ENCODE results near the gene MNAT1. TPM values are rescaled to one million over a fixed set of nuclear protein-coding genes. Genes with fewer than 3 reads are reported as not detected.

The MNAT1 gene
- total RNA-seq, 1 experiment from 2014 or later: 95.7 TPM

DNA sequence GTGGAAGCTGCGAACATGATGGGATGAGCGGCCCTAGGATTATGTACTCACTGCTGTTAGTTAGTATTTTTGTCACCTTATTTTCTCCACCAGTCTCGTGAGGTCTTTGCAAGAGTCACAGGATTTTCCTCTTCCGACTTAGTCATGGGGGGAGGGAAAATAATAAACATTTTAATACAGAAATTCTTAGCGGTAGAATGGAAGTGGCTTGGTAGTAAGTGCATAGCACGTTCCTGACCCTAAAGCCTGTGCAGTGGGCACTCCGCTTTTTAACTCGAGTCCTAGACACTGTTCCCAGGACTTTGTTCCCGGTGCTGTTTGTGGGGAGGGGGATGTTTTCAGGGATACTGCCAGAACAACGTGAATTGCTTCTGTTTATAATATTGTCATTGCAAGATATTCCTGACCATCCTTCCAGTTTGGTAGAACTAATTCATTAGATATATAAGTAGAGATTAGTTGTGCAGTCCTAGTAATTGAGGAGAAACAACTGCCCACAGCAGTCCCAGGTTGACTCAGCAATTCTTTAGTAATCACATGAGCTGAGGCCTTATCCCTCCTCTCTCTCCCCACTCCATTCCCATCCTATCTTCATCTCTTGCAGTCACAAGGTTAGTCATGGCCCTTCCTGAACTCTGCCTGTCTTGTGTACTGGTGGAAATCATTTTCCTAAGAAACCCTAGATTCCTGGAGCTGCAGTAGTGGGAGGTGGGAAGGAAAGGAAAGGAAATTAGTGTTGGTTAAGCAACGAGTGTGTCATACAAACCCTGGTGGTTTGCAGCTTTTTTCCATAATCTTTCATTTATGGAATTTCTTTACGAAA is 247.3 kb downstream of the MNAT1 start:
- Histone ChIP-seq H3K4me3 (ENCODE audit: low read length) (peak overlapping the region; percentile 93), H3F3A (ENCODE audit: low read length, unreplicated experiment) (no peaks in the 10 kb centered on the region), H3K79me2 (ENCODE audit: low read length) (peaks cover 70% of the 10 kb centered on the region), H3K9me2 (replicated peaks; ENCODE audit: low read length) (no peaks in the 10 kb centered on the region), H3K9me3 (ENCODE audit: low read length) (no peaks in the 10 kb centered on the region), H2AFZ (ENCODE audit: low read length) (peak overlapping the region; percentile 97), H3K4me1 (ENCODE audit: insufficient read depth, low read length) (peaks cover 57% of the 10 kb centered on the region), H3K27ac (ENCODE audit: low read length) (peak overlapping the region; percentile 71), H3K4me2 (ENCODE audit: low read length) (peak overlapping the region; percentile 84), H3K9ac (ENCODE audit: low read length) (peak overlapping the region; percentile 89), H3K27me3 (ENCODE audit: low read length) (no peaks in the 10 kb centered on the region), H3K36me3 (ENCODE audit: low read depth, low read length) (peaks cover 22% of the 10 kb centered on the region), H4K20me1 (ENCODE audit: low read length) (no peaks in the 10 kb centered on the region)
- POLR2A ChIA-PET (ENCODE audit: unreplicated experiment): interaction anchor here (0.6 to 1.5 kb wide), 5 partner anchors 16 to 428 kb away, joined by 3 to 5 read pairs (median 4); partner anchors contain the start of gene SIX1
- intact Hi-C loops (cut with micrococcal nuclease): loop anchor here (1.0 to 2.0 kb wide), 9 partner anchors 43 to 357 kb away; partner anchors contain the start of genes SIX1 and SIX4
- BruUV-seq (replicated peaks): no TSS peak
- DNase-seq: peak; percentile 58
- CTCF ChIA-PET: interaction anchor here (1.0 kb wide), 1 partner anchor 357 kb away, joined by 4 read pairs; no protein-coding TSS in a partner anchor
- TF ChIP-seq, protein P1, sequence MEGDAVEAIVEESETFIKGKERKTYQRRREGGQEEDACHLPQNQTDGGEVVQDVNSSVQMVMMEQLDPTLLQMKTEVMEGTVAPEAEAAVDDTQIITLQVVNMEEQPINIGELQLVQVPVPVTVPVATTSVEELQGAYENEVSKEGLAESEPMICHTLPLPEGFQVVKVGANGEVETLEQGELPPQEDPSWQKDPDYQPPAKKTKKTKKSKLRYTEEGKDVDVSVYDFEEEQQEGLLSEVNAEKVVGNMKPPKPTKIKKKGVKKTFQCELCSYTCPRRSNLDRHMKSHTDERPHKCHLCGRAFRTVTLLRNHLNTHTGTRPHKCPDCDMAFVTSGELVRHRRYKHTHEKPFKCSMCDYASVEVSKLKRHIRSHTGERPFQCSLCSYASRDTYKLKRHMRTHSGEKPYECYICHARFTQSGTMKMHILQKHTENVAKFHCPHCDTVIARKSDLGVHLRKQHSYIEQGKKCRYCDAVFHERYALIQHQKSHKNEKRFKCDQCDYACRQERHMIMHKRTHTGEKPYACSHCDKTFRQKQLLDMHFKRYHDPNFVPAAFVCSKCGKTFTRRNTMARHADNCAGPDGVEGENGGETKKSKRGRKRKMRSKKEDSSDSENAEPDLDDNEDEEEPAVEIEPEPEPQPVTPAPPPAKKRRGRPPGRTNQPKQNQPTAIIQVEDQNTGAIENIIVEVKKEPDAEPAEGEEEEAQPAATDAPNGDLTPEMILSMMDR (conservative IDR thresholded peaks at IDR 0.05; ENCODE audit: low read depth, low read length): no peak
- TF ChIP-seq EZH2phosphoT487 (IDR thresholded peaks at IDR 0.05; ENCODE audit: borderline replicate concordance, low read length) (no peak), EZH2 (IDR thresholded peaks at IDR 0.05; ENCODE audit: low read length, unreplicated experiment) (no peak)
- peak; percentile 25 for ATAC-seq

DNA sequence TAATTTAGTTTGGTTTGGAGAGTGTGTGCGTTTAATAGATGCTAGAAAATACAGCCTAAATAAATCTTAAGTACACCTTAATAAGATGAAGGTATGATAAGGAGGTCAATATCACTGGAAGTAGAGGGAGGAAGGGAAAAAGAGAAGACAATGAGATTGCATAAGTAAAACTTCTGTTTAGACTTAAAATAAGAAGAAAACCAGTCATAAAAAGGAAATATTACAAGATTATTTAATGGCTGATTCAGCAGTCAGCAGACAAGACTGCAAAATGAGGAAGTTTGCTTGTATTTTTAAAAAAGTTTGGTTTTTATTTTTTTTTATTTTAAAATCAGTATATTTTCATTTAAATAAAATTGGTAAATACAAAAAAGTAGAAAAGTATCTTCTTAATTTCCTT is 249.6 kb downstream of the MNAT1 start:
- Histone ChIP-seq H3K27me3 (ENCODE audit: low read length) (no peaks in the 10 kb centered on the region), H3K4me1 (ENCODE audit: insufficient read depth, low read length) (peaks cover 39% of the 10 kb centered on the region), H2AFZ (ENCODE audit: low read length) (no peak overlapping the region), H3F3A (ENCODE audit: low read length, unreplicated experiment) (no peaks in the 10 kb centered on the region), H3K27ac (ENCODE audit: low read length) (no peak overlapping the region), H3K9ac (ENCODE audit: low read length) (no peak overlapping the region), H4K20me1 (ENCODE audit: low read length) (no peaks in the 10 kb centered on the region), H3K4me2 (ENCODE audit: low read length) (peak overlapping the region; percentile 20), H3K9me3 (ENCODE audit: low read length) (no peaks in the 10 kb centered on the region), H3K79me2 (ENCODE audit: low read length) (peaks cover 47% of the 10 kb centered on the region), H3K9me2 (replicated peaks; ENCODE audit: low read length) (no peaks in the 10 kb centered on the region), H3K36me3 (ENCODE audit: low read depth, low read length) (peaks cover 25% of the 10 kb centered on the region; the same call in 1 of the 2 replicates), H3K4me3 (ENCODE audit: low read length) (no peak overlapping the region)
- POLR2A ChIA-PET (ENCODE audit: unreplicated experiment): no interaction called here
- intact Hi-C loops (cut with micrococcal nuclease): no loop called here
- CTCF ChIA-PET: no interaction called here
- BruUV-seq (replicated peaks): no TSS peak
- no peak for DNase-seq
- no peak for ATAC-seq
- no peak for TF ChIP-seq EZH2 (IDR thresholded peaks at IDR 0.05; ENCODE audit: low read length, unreplicated experiment)
- TF ChIP-seq, protein P1 (conservative IDR thresholded peaks at IDR 0.05; ENCODE audit: low read depth, low read length): no peak
- no peak for TF ChIP-seq EZH2phosphoT487 (IDR thresholded peaks at IDR 0.05; ENCODE audit: borderline replicate concordance, low read length)

DNA sequence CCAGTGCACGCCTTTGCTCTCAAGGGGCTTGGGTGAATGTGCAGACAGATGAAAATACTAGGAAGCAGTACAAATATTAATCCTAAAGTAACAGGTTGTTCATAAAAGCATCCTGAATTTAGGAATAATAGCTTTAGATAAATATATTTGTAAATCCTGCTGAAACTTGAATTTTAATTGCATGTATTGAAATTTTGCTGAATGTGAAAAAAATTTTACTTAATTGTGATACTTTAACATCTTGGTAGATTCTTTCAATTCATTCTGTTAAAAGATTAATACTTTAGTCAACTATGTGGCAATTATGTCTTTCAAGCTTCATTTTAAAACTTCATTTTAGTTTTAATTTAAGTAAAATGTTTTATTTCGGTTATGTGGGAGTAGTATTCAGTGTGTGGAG is 251.9 kb downstream of the MNAT1 start:
- Histone ChIP-seq H3K4me3 (ENCODE audit: low read length) (no peak overlapping the region), H3K4me1 (ENCODE audit: insufficient read depth, low read length) (peaks cover 25% of the 10 kb centered on the region), H3F3A (ENCODE audit: low read length, unreplicated experiment) (no peaks in the 10 kb centered on the region), H3K36me3 (ENCODE audit: low read depth, low read length) (peaks cover 27% of the 10 kb centered on the region; the same call in 1 of the 2 replicates), H3K4me2 (ENCODE audit: low read length) (no peak overlapping the region), H2AFZ (ENCODE audit: low read length) (no peak overlapping the region), H3K9ac (ENCODE audit: low read length) (no peak overlapping the region), H3K9me2 (replicated peaks; ENCODE audit: low read length) (no peaks in the 10 kb centered on the region), H3K79me2 (ENCODE audit: low read length) (peaks cover 27% of the 10 kb centered on the region), H3K27ac (ENCODE audit: low read length) (no peak overlapping the region), H3K9me3 (ENCODE audit: low read length) (no peaks in the 10 kb centered on the region), H3K27me3 (ENCODE audit: low read length) (no peaks in the 10 kb centered on the region), H4K20me1 (ENCODE audit: low read length) (no peaks in the 10 kb centered on the region)
- no TSS peak for BruUV-seq (replicated peaks)
- TF ChIP-seq, protein P1 (conservative IDR thresholded peaks at IDR 0.05; ENCODE audit: low read depth, low read length): no peak
- no peak for TF ChIP-seq EZH2phosphoT487 (IDR thresholded peaks at IDR 0.05; ENCODE audit: borderline replicate concordance, low read length)
- no peak for TF ChIP-seq EZH2 (IDR thresholded peaks at IDR 0.05; ENCODE audit: low read length, unreplicated experiment)
- intact Hi-C loops (cut with micrococcal nuclease): no loop called here
- CTCF ChIA-PET: no interaction called here
- DNase-seq: no peak
- POLR2A ChIA-PET (ENCODE audit: unreplicated experiment): interaction anchor here (0.6 kb wide), 1 partner anchor 204 kb away, joined by 4 read pairs; no protein-coding TSS in a partner anchor
- no peak for ATAC-seq

Data from PC-3 (cell line).